ENCODE measurements around the gene SYT9.
A peak's percentile ranks its signal among the peaks of the same experiment; 100 is the strongest.
"Not testable (repeated sequence)": the region's sequence is repeated elsewhere in the genome, so short reads cannot be mapped to it uniquely, and the experiment has no call there.

The SYT9 gene

DNA sequence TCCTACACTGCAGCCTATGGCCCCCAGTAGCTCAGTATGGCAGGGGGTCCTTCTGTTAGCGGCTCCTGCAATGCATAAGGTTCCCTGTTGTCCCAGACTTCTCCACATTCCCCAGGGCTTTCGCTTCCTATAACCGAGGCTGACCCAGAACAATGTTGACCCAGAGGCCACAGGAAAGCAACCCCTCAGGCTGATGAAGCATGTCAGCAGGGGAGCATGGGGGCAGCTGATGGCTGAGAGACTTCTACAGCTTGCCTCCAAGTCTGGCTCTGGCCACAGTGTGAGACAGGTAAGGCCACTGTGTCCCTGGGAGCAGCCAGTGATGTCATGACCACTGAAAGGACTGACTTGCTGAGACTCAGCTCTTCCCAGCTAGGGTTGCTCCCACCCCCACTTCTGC lies 249.5 kb downstream of the SYT9 start:
- Mint-ChIP-seq H3K9me3 (no peaks in the 10 kb centered on the region), H3K4me1 (ENCODE audit: low read depth in 2 of 2) (no peaks in the 10 kb centered on the region), H3K27me3 (peaks cover 2 to 7% of the 10 kb centered on the region in 2 donors), H3K36me3 (ENCODE audit: insufficient read depth) (no peaks in the 10 kb centered on the region), H3K27ac (no peak overlapping the region), H3K4me3 (no peak overlapping the region)
- ATAC-seq (replicated peaks) (no peak), DNase-seq (no peak)

DNA sequence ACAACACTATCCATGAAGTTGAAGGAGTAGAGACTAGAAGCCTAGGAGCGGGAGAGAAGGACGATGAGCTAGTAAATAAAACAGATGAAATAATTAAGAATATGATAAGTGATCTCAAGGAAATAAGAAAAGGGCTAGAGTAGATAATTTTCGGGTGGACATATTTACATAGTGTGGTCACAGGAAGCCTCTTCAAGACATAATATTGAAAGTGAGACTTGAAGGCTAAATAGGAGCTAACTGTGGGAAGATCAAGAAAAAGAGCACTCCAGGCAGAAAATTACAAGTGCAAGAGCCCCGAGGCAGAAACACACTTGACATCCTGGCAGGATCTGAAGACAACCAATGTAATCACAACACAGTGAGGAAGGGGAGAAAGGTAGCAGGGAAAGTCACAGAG lies 250.2 kb downstream of the SYT9 start:
- Mint-ChIP-seq H3K4me3 (no peak overlapping the region), H3K27ac (no peak overlapping the region), H3K27me3 (peaks cover 8 to 13% of the 10 kb centered on the region in 2 donors), H3K36me3 (ENCODE audit: insufficient read depth) (no peaks in the 10 kb centered on the region), H3K9me3 (no peaks in the 10 kb centered on the region), H3K4me1 (ENCODE audit: low read depth in 2 of 2) (no peaks in the 10 kb centered on the region)
- no peak for ATAC-seq (replicated peaks)
- DNase-seq: no peak

DNA sequence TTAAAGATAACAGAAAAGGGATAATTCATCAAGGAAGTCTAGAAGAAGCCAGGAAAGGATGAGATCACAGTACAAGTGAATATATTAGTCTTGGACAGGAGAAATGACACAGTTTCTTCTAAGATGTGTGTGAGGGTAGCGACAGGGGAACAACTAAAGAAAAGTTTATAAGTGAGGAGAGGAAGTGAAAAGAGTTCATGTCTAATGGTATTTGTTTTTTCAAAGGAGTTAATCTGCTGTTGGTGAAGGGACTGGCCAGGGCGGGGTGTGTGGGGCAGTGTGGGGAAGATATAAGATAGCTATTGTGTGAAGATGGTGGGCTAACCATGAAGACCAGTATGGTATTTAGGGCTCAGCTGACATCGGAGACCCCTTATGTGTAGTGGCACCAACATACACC lies 254.5 kb downstream of the SYT9 start:
- Mint-ChIP-seq H3K9me3 (no peaks in the 10 kb centered on the region), H3K4me3 (no peak overlapping the region), H3K4me1 (ENCODE audit: low read depth in 2 of 2) (no peaks in the 10 kb centered on the region), H3K27me3 (peaks cover 11 to 13% of the 10 kb centered on the region in 2 donors), H3K36me3 (ENCODE audit: insufficient read depth) (no peaks in the 10 kb centered on the region), H3K27ac (no peak overlapping the region)
- DNase-seq: no peak
- no peak for ATAC-seq (replicated peaks)

DNA sequence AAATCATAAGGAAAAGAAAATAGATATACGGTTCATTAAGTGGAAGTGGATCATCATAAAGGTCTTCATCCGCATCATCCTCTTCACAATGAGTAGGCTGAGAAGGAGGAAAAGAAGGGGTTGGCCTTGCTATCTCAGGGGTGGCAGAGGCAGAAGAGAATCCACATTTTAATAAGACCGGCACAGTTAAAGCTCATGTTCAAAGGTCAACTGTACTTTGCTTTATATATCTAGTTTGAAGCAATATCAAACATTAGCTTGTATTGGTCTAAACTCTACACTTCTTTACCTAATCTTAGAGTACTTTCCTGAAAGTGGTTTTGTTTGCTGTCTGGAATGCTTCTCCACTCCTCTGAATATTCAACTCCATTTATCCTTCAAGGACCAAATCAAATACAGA lies 256.4 kb downstream of the SYT9 start:
- Mint-ChIP-seq H3K4me1 (ENCODE audit: low read depth in 2 of 2) (peaks cover 1 to 7% of the 10 kb centered on the region in 2 donors), H3K27ac (no peak overlapping the region), H3K36me3 (ENCODE audit: insufficient read depth) (no peaks in the 10 kb centered on the region), H3K4me3 (no peak overlapping the region), H3K9me3 (no peaks in the 10 kb centered on the region), H3K27me3 (peaks cover 11 to 13% of the 10 kb centered on the region in 2 donors)
- DNase-seq (no peak), ATAC-seq (replicated peaks) (no peak)

DNA sequence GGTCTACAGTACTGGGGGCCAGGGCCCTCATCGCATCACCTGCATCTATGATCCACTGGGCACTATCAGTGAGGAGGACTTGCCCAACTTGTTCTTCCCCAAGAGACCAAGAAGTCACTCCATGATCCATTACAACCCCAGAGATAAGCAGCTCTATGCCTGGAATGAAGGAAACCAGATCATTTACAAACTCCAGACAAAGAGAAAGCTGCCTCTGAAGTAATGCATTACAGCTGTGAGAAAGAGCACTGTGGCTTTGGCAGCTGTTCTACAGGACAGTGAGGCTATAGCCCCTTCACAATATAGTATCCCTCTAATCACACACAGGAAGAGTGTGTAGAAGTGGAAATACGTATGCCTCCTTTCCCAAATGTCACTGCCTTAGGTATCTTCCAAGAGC lies 258.3 kb downstream of the SYT9 start:
- H3K27ac Mint-ChIP-seq: no peak overlapping the region
- no peak overlapping the region for H3K4me3 Mint-ChIP-seq
- no peak for ATAC-seq (replicated peaks)
- peaks cover 11 to 13% of the 10 kb centered on the region in 2 donors for H3K27me3 Mint-ChIP-seq
- H3K36me3 Mint-ChIP-seq (ENCODE audit: insufficient read depth): no peaks in the 10 kb centered on the region
- no peak for DNase-seq
- no peaks in the 10 kb centered on the region for H3K9me3 Mint-ChIP-seq
- H3K4me1 Mint-ChIP-seq (ENCODE audit: low read depth in 2 of 2): peaks cover 4 to 16% of the 10 kb centered on the region in 2 donors

DNA sequence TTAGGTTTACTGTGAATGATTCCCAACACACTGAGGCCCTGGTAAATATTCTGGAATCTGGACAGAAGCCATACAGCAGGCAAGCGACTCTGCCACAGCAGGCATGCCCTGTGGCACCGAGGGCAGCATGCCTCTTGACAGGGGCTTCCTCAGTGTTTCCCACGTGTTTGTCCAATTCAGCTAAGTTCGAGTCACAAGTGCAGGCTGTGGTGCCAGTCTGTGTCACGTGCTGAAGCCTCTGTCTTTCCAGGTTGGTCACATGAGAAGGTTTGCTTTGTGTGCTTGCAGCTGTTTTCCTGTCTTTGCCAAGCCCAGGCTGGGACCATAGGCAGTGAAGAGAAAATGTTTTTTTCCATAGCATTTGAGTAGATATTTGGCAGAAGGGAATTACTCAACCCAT lies 259.7 kb downstream of the SYT9 start:
- H3K9me3 Mint-ChIP-seq: no peaks in the 10 kb centered on the region
- DNase-seq (no peak), ATAC-seq (replicated peaks) (no peak)
- peaks cover 8 to 18% of the 10 kb centered on the region in 2 donors for H3K4me1 Mint-ChIP-seq (ENCODE audit: low read depth in 2 of 2)
- H3K36me3 Mint-ChIP-seq (ENCODE audit: insufficient read depth): no peaks in the 10 kb centered on the region
- H3K4me3 Mint-ChIP-seq: no peak overlapping the region
- no peak overlapping the region for H3K27ac Mint-ChIP-seq
- peaks cover 5 to 9% of the 10 kb centered on the region in 2 donors for H3K27me3 Mint-ChIP-seq

DNA sequence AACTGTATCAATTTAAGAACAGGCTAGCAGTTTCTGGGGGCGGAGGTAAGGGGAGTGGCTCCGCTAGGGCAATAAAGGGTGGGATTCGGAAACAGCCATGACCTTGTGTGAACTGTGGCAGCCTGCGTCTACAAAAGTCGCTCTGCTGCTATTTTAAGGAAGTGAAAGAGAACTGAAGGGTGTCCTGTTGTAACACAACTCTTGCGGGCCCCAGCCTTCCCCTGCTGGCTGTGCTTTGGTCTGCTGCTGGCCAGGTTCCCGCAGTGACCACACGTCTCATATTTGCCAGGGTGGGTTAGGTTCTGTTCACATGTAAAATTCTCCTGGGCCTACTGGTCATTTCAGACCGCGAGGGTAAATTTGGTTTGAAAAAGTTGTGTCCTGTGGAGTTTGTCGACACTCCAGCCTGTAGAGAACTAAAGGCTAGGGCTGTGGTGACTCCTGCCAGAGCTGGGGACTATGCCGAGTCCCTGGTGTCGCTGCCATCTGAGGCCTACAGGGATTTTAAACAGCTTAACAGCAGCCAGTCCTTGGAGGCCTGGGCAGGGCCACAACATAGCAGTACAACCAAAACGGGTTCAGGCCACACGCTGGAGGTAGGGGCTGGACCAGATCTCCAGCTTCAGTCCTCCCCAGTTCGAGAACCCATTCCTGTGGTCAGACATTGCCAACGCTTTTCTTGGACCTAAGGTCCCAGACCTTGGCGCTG lies 261.0 kb downstream of the SYT9 start:
- peak in 1 of 3 experiments; percentile 6 for DNase-seq
- H3K27ac Mint-ChIP-seq: peak overlapping the region; percentile 82 to 91
- peaks cover 8 to 27% of the 10 kb centered on the region in 2 donors for H3K4me1 Mint-ChIP-seq (ENCODE audit: low read depth in 2 of 2)
- peak; percentile 19 for ATAC-seq (replicated peaks)
- H3K9me3 Mint-ChIP-seq: no peaks in the 10 kb centered on the region
- no peaks in the 10 kb centered on the region for H3K27me3 Mint-ChIP-seq
- H3K36me3 Mint-ChIP-seq (ENCODE audit: insufficient read depth): no peaks in the 10 kb centered on the region
- H3K4me3 Mint-ChIP-seq: peak overlapping the region; percentile 88 to 91

DNA sequence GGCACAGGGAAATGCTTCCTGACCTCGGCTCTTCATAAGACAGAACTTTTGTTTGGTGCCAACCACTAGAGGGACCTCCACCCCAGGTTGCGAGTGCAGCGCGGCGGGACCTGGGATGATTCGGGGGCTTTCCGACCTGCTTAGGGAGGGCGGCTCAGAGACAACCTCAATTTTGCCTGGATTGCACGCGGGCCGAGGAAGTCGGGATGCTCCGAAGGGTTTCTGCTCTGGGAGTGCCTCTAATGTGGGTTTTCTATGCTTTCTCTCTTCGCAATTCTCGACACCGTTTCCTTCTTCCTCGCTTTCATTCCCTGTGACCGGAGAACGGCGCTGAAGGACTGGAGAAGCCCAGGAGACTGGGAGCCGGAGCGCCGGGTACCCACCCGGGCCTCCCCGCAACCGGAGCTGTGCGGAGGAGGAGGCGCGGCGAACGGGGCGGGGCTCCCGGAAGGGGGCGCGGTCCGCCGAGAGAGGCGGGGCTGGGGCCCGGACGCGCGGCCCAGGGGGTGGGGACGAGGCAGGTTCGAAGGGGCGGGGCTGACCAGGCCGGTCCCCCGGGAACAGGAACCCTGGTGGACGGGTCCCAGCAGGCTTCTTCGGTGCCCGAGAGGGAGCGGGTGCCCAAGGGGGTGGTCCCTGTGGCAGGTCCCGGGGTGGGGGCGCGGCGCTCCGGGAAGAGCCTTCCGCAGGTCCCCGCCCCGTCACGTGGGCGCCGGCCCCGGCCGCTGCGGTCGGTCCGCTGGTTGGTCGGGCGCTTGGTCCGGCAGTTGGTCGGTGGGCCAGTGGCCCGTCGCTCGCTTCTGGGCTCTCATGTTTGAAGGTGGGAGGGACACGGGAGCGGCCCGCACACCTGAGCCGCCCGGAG lies 261.8 kb downstream of the SYT9 start, which contains the start of gene PPFIBP2:
TSS of gene PPFIBP2 (plus strand) at position 766 of the 865 bp plus-strand sequence. CDS start 35,477 bp downstream, outside the sequence.
- ATAC-seq (replicated peaks): peak; percentile 89
- peak; percentile 82 to 87 (median 86) for DNase-seq
- Mint-ChIP-seq H3K27me3 (no peaks in the 10 kb centered on the region), H3K4me3 (peak within 1 kb of the TSS; percentile 88 to 91), H3K36me3 (ENCODE audit: insufficient read depth) (no peaks in the 10 kb centered on the region), H3K9me3 (no peaks in the 10 kb centered on the region), H3K27ac (peak within 1 kb of the TSS; percentile 82 to 91), H3K4me1 (ENCODE audit: low read depth in 2 of 2) (peaks cover 8 to 27% of the 10 kb centered on the region in 2 donors)

DNA sequence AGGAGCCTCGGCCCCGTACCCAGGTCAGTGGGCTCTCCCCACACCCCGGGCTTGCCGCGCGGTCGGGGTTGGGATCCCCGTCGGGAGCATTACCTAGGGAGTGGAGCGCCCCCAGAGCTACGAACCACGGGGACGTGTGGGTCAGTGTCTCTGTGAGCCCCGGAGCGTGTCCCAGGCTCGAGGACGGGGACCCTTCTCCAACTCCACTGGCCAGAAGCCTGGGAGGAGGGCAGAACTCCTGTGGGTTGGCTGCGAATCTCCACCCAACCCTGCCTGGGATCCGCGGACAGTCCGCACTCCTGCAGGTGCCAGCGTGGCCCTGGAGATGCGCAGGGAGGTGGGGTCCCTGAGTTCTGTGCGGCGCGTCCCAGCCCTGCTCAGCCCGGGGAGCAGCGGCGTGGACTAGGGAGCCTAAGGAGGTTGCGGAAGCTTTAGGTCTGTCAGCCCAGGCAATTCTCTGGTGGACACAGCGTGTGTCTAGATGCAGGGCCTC lies 262.4 kb downstream of the SYT9 start:
- DNase-seq: peak in 2 of 3 experiments; percentile 3 to 4
- Mint-ChIP-seq H3K4me1 (ENCODE audit: low read depth in 2 of 2) (peaks cover 10 to 27% of the 10 kb centered on the region in 2 donors), H3K9me3 (no peaks in the 10 kb centered on the region), H3K36me3 (ENCODE audit: insufficient read depth) (no peaks in the 10 kb centered on the region), H3K27ac (no peak overlapping the region), H3K4me3 (peak overlapping the region; percentile 88 to 91), H3K27me3 (no peaks in the 10 kb centered on the region)
- no peak for ATAC-seq (replicated peaks)

DNA sequence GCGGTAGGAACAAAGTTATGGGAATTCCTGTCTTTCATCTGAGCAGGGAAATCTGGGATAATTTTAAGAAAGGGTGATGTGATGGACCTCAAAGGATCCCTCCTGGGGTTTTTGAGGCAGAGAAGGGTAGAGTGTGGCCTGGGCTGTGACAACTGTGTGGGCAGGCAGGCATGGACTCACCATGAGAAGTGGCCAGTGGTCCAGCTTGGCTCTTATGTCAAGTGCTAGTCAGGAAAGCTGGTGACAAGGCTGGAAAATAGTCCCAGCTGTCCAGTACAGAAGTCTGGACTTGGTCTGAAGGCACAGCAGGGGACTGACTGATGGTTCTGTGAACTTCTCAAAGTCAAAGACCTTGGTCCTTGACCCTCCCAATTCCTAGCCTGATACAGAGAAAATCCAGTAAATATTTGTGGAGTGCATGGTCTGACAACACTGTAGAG lies 263.8 kb downstream of the SYT9 start:
- DNase-seq (no peak), ATAC-seq (replicated peaks) (no peak)
- H3K9me3 Mint-ChIP-seq: no peaks in the 10 kb centered on the region
- peaks cover 10 to 27% of the 10 kb centered on the region in 2 donors for H3K4me1 Mint-ChIP-seq (ENCODE audit: low read depth in 2 of 2)
- H3K4me3 Mint-ChIP-seq: no peak overlapping the region
- H3K36me3 Mint-ChIP-seq (ENCODE audit: insufficient read depth): no peaks in the 10 kb centered on the region
- no peak overlapping the region for H3K27ac Mint-ChIP-seq
- H3K27me3 Mint-ChIP-seq: no peaks in the 10 kb centered on the region

DNA sequence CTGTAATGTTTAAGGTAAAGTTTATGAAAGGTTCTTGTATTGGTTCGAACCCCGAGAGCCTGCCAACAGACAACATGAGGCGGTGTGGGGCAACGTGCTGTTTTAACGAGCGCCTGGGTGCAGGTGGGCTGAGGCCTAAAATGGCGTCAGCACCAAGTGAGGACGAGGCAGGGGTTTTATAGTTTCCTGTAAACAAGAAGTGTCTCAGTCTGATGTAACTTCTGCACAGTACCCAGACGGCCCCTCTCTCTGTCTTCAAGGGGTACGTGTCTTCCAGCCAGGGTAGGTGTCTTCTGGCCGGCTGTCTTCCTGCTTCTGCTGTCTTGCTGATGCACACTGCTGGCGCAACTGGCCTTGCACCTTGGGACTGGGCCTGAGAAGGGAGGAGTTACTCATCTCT lies 264.8 kb downstream of the SYT9 start:
- Mint-ChIP-seq H3K4me1 (ENCODE audit: low read depth in 2 of 2) (peaks cover 10 to 27% of the 10 kb centered on the region in 2 donors), H3K36me3 (ENCODE audit: insufficient read depth) (no peaks in the 10 kb centered on the region), H3K4me3 (no peak overlapping the region), H3K27me3 (no peaks in the 10 kb centered on the region), H3K27ac (peak overlapping the region in 1 of 2 donors; percentile 32), H3K9me3 (no peaks in the 10 kb centered on the region)
- ATAC-seq (replicated peaks) (no peak), DNase-seq (no peak)

DNA sequence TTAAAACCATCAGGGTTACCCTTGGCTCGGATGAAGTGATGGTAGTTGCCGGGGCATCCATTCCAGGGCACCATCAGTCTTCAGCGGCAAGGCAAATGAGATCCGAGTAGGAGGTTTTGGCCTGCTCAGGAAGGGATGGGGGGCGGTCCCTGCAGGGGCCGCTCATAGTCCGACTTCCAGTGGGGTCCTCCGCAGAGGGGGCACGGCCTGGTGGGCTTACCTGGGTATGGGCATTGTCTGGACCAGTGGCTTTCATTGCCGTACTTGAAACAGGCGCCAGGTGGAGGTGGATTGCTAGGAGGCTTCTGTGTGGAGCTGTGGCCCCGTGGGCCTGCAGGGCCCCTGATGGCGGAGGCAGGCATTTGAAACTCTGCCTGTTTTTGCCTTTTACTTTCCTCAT lies 266.0 kb downstream of the SYT9 start:
- not testable (repeated sequence) for ATAC-seq (replicated peaks); H3K27ac Mint-ChIP-seq; H3K36me3 Mint-ChIP-seq (ENCODE audit: insufficient read depth)

More for the DNA sequence above, 266.0 kb downstream of the SYT9 start:
- DNase-seq, H3K9me3 Mint-ChIP-seq, H3K27me3 Mint-ChIP-seq, H3K4me3 Mint-ChIP-seq: not testable (repeated sequence)
- H3K4me1 Mint-ChIP-seq (ENCODE audit: low read depth in 2 of 2): peaks cover 10 to 23% of the 10 kb centered on the region in 2 donors

Data from effector memory CD8-positive, alpha-beta T cell (primary cell).